MM.1S (cell line): Measurements from ENCODE around the gene TMEM19.

Experiments
- DNase-seq: peaks from one replicate; pipeline ENCODE4 v3.0.0-alpha.2; 2015
- H2AFZ ChIP-seq: fragments of 300-600 bp; sonication (generic); 2 replicates; pipeline ENCODE4 v1.6.0; 2016; ENCODE audit warnings: antibody characterized with exemption, low read length
- H3F3A ChIP-seq: fragments of 300-600 bp; sonication (generic); 2 replicates; pipeline ENCODE4 v1.6.1; 2016; ENCODE audit warnings: mild to moderate bottlenecking, antibody characterized with exemption, low read length, moderate library complexity, mixed read lengths; ENCODE audit not compliant: insufficient read depth
- H3K27ac ChIP-seq: fragments of 300-600 bp; sonication (generic); 2 replicates; pipeline ENCODE4 v1.5.1; 2016; ENCODE audit warnings: mild to moderate bottlenecking, low read length
- H3K27me3 ChIP-seq: fragments of 300-600 bp; sonication (generic); replicated peaks from 2 replicates; pipeline ENCODE4 v1.6.0; 2016; ENCODE audit warnings: low read length; ENCODE audit not compliant: insufficient read depth
- H3K36me3 ChIP-seq: fragments of 300-600 bp; sonication (generic); replicated peaks from 2 replicates; pipeline ENCODE4 v1.6.1; 2016; ENCODE audit warnings: mild to moderate bottlenecking, low read length, mixed read lengths; ENCODE audit not compliant: insufficient read depth
- H3K4me1 ChIP-seq: fragments of 300-600 bp; sonication (generic); 2 replicates; pipeline ENCODE4 v1.6.1; 2016; ENCODE audit warnings: low read length, mixed read lengths
- H3K4me2 ChIP-seq: fragments of 300-600 bp; sonication (generic); 2 replicates; pipeline ENCODE4 v1.6.0; 2016; ENCODE audit warnings: low read depth, low read length
- H3K4me3 ChIP-seq: fragments of 300-600 bp; sonication (generic); 2 replicates; pipeline ENCODE4 v1.5.1; 2016; ENCODE audit warnings: low read length, mixed read lengths
- H3K79me2 ChIP-seq: fragments of 300-600 bp; sonication (generic); 2 replicates; pipeline ENCODE4 v1.6.1; 2016; ENCODE audit warnings: mixed run types, low read length, mixed read lengths
- H3K9ac ChIP-seq: fragments of 300-600 bp; sonication (generic); 2 replicates; pipeline ENCODE4 v1.6.1; 2016; ENCODE audit warnings: low read length, mixed read lengths
- H3K9me2 ChIP-seq: fragments of 300-600 bp; sonication (generic); replicated peaks from 2 replicates; pipeline ENCODE4 v1.6.1; 2016; ENCODE audit warnings: mild to moderate bottlenecking, low read length, mixed read lengths; ENCODE audit not compliant: insufficient read depth
- H3K9me3 ChIP-seq: fragments of 300-600 bp; sonication (generic); replicated peaks from 2 replicates; pipeline ENCODE4 v1.6.1; 2016; ENCODE audit warnings: mild to moderate bottlenecking, low read length, mixed read lengths; ENCODE audit not compliant: insufficient read depth
- H4K20me1 ChIP-seq: fragments of 300-600 bp; sonication (generic); 2 replicates; pipeline ENCODE4 v1.6.1; 2016; ENCODE audit warnings: mild to moderate bottlenecking, low read length, moderate library complexity, mixed read lengths; ENCODE audit not compliant: insufficient read depth
- CTCF ChIP-seq: fragments of 300-600 bp; sonication (generic); IDR thresholded peaks from 2 replicates; pipeline ENCODE4 v1.5.1; 2016; ENCODE audit warnings: antibody characterized with exemption, low read length, mixed read lengths
- EZH2 ChIP-seq: fragments of 300-600 bp; sonication (generic); optimal IDR thresholded peaks from 2 replicates; pipeline ENCODE3; 2017; ENCODE audit warnings: low read depth, mild to moderate bottlenecking, antibody characterized with exemption, low read length, mixed read lengths
- EZH2phosphoT487 ChIP-seq: fragments of 300-600 bp; sonication (generic); IDR thresholded peaks from 2 replicates; pipeline ENCODE4 v1.6.1; 2018; ENCODE audit warnings: antibody characterized with exemption, low read length

The TMEM19 gene

GRCh38 chr12:71639341-71639760 is 46.5 kb upstream of the TMEM19 start:
- H2AFZ ChIP-seq = no peak overlapping the region
- H3K79me2 ChIP-seq = peaks cover 14% of the 10 kb centered on the region; the same call in 1 of the 2 replicates
- H3F3A ChIP-seq = peaks cover 7% of the 10 kb centered on the region; the same call in 1 of the 2 replicates
- peaks cover 6% of the 10 kb centered on the region; the same call in 1 of the 2 replicates for H3K4me1 ChIP-seq
- no peak overlapping the region for H3K4me3 ChIP-seq
- H3K9ac ChIP-seq = no peak overlapping the region
- TF ChIP-seq CTCF (peak; percentile 37), EZH2phosphoT487 (no peak)
- peaks cover 21% of the 10 kb centered on the region for H3K36me3 ChIP-seq
- H3K27me3 ChIP-seq = no peaks in the 10 kb centered on the region
- no peaks in the 10 kb centered on the region for H3K9me3 ChIP-seq
- no peak overlapping the region for H3K27ac ChIP-seq
- peak; percentile 21 for DNase-seq
- H4K20me1 ChIP-seq = no peaks in the 10 kb centered on the region; the same call in 1 of the 2 replicates
- H3K9me2 ChIP-seq = no peaks in the 10 kb centered on the region
- H3K4me2 ChIP-seq = no peak overlapping the region

GRCh38 chr12:71640316-71640715 is 45.6 kb upstream of the TMEM19 start:
- H3K36me3 ChIP-seq = peaks cover 18% of the 10 kb centered on the region
- H3K9me3 ChIP-seq = no peaks in the 10 kb centered on the region
- H3K27ac ChIP-seq = no peak overlapping the region
- H3K27me3 ChIP-seq = no peaks in the 10 kb centered on the region
- no peak for DNase-seq
- peaks cover 6% of the 10 kb centered on the region; the same call in 1 of the 2 replicates for H3K4me1 ChIP-seq
- H3K4me3 ChIP-seq = no peak overlapping the region
- no peaks in the 10 kb centered on the region; the same call in 1 of the 2 replicates for H4K20me1 ChIP-seq
- TF ChIP-seq CTCF (no peak), EZH2 (no peak), EZH2phosphoT487 (no peak)
- H3F3A ChIP-seq = peaks cover 7% of the 10 kb centered on the region; the same call in 1 of the 2 replicates
- H3K79me2 ChIP-seq = peaks cover 14% of the 10 kb centered on the region; the same call in 1 of the 2 replicates
- no peak overlapping the region for H2AFZ ChIP-seq
- no peaks in the 10 kb centered on the region for H3K9me2 ChIP-seq
- no peak overlapping the region for H3K4me2 ChIP-seq
- no peak overlapping the region for H3K9ac ChIP-seq

- TF ChIP-seq EZH2phosphoT487 (no peak), EZH2 (no peak), CTCF (no peak)
- DNase-seq = no peak
- H3K9me3 ChIP-seq = no peaks in the 10 kb centered on the region
- H3K4me2 ChIP-seq = no peak overlapping the region
- peak overlapping the region; percentile 36; the same call in 1 of the 2 replicates for H3K27ac ChIP-seq
- H3K4me1 ChIP-seq = peaks cover 6% of the 10 kb centered on the region; the same call in 1 of the 2 replicates
- no peak overlapping the region for H2AFZ ChIP-seq
- H3K79me2 ChIP-seq = peaks cover 18% of the 10 kb centered on the region; the same call in 1 of the 2 replicates
- H3F3A ChIP-seq = peaks cover 7% of the 10 kb centered on the region; the same call in 1 of the 2 replicates
- no peaks in the 10 kb centered on the region for H3K27me3 ChIP-seq
- no peak overlapping the region for H3K9ac ChIP-seq
- no peaks in the 10 kb centered on the region for H3K9me2 ChIP-seq
- H4K20me1 ChIP-seq = no peaks in the 10 kb centered on the region; the same call in 1 of the 2 replicates
- H3K36me3 ChIP-seq = peaks cover 11% of the 10 kb centered on the region; the same call in 1 of the 2 replicates
- no peak overlapping the region for H3K4me3 ChIP-seq
Measured at GRCh38 chr12:71641390-71641789, 44.5 kb upstream of the TMEM19 start.
